GM13976 (cell line): ENCODE results near the gene MYO1D.
A peak's percentile ranks its signal among the peaks of the same experiment; 100 is the strongest.

Source experiments
- DNase-seq: peaks from one replicate; pipeline ENCODE4 v3.0.0; 2012; ENCODE audit warnings: low spot score
- CTCF ChIP-seq: IDR thresholded peaks from 2 replicates; pipeline ENCODE4 v1.5.1; 2012; ENCODE audit warnings: borderline replicate concordance, mild to moderate bottlenecking; ENCODE audit not compliant: insufficient read depth; ENCODE audit errors: extremely low read depth, missing control alignments, control extremely low read depth
- in situ Hi-C: fragments of 300-500 bp; cut with MboI; formaldehyde crosslinking; loops from one replicate; pipeline ENCODE4 v1.12.0; 2022; ENCODE audit warnings: low sequenced_read_pairs, mixed read lengths, inconsistent platforms; ENCODE audit not compliant: unreplicated experiment

The MYO1D gene

GRCh38 chr17:32488177-32488542 lies 388.8 kb downstream of the MYO1D start:
- in situ Hi-C loops: loop anchor here (10.0 kb wide), 1 partner anchor 277 kb away; no protein-coding TSS in a partner anchor

GRCh38 chr17:32487473-32488176 lies 389.3 kb downstream of the MYO1D start:
- in situ Hi-C loops: loop anchor here (10.0 kb wide), 1 partner anchor 277 kb away; no protein-coding TSS in a partner anchor

More at GRCh38 chr17:32488177-32488542, 388.8 kb downstream of the MYO1D start:
- no peak for DNase-seq
- no peak for TF ChIP-seq CTCF

GRCh38 chr17:32486701-32487472 lies 390.0 kb downstream of the MYO1D start, which contains the start of gene CDK5R1:
TSS of gene CDK5R1 (plus strand) at chr17:32486993. CDS start at chr17:32487621, 628 bp downstream.
- no peak for TF ChIP-seq CTCF
- in situ Hi-C loops: loop anchor here (10.0 kb wide), 1 partner anchor 278 kb away; no protein-coding TSS in a partner anchor
- peak; percentile 88 for DNase-seq

More at GRCh38 chr17:32487473-32488176, 389.3 kb downstream of the MYO1D start:
- peak; percentile 66 for DNase-seq
- TF ChIP-seq CTCF: no peak

GRCh38 chr17:32486111-32486700 lies 390.7 kb downstream of the MYO1D start:
- DNase-seq: peak; percentile 93
- TF ChIP-seq CTCF: no peak
- in situ Hi-C loops: loop anchor here (10.0 kb wide), 1 partner anchor 279 kb away; no protein-coding TSS in a partner anchor

- in situ Hi-C loops: loop anchor here (10.0 kb wide), 1 partner anchor 279 kb away; no protein-coding TSS in a partner anchor
- DNase-seq: no peak
- no peak for TF ChIP-seq CTCF
These were observed 391.4 kb downstream of the MYO1D start for GRCh38 chr17:32485261-32486110.
